SIG-M5 treated with dmso at 0.1 percent for 504 hours (cell line): Measurements from ENCODE around the gene EPHB3.
"Not testable (repeated sequence)": the region's sequence is repeated elsewhere in the genome, so short reads cannot be mapped to it uniquely, and the experiment has no call there.

Experiments used
- DNase-seq: peaks from one replicate; lab custom pipeline; 2025; ENCODE audit not compliant: unreplicated experiment; lab: John Stamatoyannopoulos, UW

The EPHB3 gene

DNA sequence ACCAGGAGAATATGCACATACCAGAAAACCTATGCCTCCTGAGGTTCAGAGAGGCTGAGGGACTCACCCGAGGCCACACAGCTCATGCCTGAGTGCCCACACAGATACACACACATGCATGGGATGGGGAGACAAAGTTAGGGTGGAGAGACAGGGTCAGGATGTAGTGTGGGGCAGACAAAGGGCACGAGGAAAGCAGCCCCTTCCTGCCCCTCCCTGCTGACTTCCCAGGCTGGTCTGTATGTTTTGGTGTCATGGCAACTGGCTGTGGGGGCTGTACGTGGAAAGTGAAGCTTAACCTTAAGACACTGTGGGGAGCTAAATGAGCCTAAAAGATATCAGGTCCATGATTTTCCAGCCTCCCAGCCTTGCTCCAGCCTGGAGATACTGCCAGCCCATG is 57.8 kb downstream of the EPHB3 start:
- no peak for DNase-seq

DNA sequence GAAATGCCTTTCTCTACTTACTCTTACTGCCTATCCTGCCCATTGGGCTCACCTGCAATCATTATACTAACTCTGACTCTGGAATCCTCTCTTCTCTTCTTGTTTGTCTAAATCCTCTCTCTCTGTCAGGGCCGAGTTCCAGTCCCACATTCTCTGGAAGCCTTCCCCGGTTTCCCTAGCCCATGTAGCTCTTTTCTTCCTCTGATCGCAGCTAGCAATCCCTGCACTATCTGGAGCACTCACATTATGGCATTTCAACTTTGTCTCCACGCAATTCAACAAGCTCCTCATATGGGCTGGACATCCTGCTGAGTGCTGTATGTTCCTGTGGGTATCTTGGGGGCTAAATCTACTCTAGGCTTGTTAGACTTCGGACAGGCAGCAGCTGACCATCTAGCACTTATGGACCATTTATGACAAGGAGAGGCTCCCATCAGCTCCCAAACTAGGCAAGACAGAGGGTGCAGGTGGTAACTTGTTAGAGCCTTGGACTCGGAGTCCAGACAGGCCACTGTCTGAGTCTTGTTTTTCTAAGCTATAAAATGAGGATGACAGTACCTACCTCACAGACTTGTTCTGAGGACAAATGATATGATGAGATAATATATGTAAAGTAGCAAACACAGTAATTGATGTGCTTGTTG is 58.3 kb downstream of the EPHB3 start:
- no peak for DNase-seq

DNA sequence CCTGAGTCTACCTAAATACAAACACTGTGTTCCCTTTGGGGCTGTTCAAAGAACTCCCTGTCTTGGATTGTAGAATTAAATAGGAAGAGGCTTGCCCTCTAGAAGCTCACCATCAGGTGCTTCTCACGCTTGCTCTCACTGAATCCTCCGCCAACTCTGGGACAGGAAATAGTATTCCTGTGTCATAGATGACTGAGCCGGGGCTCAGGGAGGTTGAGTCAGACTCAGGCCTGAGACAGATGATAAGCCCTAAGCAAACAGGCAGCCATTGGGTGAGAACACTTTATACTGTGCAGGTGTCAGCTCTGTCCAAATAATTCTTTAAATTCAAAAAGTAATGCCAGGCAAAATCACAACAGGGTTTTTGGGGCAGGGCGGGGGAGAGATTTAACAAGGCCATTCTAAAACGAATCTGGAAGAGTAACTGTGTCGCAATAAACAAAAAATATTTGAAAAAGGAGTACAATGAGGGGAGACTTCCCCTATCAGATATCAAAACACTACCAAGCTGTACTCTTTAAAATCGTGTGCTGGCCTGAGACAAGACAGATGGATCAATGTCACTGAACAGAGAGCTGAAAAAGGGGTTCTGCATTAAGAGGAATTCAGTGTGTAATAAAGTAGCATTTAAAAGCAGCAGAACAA is 59.0 kb downstream of the EPHB3 start:
- no peak for DNase-seq

DNA sequence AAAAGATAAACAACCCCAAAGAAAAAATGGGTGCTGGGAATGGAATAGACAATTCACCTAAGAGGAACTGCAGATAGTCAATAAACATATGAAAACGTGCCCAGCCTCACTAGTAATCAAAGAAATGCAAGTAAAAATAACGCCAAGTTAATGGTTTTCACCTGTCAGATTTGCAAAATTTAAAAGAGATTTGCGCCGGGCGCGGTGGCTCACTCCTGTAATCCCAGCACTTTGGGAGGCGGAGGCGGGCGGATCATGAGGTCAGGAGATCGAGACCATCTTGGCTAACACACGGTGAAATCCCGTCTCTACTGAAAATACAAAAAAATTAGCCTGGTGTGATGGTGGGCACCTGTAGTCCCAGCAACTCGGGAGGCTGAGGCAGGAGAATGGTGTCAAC is 60.6 kb downstream of the EPHB3 start:
- not testable (repeated sequence) for DNase-seq

DNA sequence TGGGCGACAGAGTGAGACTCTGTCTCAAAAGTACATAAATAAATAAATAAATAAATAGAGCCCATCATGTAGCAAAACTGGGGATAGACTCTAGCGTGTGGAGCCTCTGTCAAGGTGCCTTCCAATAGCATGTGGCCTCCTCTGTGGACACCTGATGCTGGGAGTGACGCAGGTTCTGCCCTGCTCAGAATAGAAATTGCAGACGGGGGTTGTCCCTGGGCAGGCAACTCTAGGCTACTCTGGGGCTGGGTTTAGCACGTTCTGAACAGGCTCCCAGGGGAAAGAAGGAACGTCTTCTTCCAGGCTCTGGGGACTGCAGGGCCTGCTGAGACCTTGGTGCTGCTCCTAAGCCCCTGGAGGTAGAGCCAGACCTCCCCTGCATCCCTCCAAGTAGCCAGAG is 65.3 kb downstream of the EPHB3 start:
- DNase-seq: no peak

DNA sequence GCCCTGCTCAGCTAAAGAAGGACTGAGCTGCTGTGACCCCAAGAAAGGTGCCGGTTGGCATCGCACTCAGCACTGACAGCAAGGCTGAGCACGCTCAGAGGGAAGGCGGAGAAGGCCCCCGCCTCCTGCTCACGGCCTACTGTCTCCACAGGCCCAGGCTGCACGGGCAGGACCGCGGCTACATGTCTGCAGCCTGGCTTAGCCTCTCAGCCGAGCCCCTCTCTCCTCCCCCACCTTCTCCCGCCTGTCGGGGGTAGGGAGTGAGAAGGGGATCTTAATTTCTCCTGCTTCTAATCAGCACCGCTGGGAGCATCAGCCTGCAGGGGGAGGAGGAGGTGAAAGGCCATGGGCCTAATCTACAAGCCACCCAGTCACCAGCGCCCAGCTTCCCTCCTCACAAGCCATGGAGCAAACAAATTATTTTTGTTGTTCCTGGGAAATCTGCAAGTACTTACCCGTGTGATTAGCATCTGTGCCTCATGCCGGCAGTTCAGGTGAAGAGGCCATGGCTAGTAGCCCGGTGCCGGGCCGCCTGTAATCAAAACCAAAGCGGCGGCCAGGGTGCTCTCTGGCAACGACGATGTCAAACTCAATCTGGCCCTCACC is 68.1 kb downstream of the EPHB3 start:
- no peak for DNase-seq

DNA sequence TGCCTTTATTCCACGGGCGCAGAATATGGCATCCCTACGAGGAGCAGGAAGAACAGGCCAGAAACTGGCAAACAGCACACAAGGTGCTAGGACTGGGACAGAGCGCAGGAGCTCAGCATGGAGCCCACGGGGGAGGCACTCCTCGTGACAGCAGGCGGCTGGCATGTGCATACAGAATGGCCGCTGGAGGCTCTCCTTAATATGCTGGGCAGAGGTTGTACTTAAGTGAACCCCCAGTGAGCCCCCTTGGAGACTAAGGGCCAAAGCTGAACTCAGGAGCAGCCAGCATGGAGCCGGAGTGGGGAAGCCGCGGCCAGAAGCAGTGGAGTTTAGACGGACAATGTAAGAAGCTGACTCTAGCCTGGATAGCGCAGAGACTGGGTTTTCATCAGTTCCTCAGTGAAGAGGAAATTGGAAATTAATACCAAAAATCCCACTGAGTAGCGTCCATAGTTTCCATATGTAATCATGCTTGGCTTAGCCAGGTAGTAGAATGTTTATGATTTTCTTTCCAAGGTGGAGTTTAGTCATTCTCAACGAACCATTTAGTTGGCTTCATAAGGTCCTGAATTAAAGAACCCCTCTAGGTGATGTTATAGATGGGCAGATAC is 69.4 kb downstream of the EPHB3 start:
- DNase-seq: no peak

DNA sequence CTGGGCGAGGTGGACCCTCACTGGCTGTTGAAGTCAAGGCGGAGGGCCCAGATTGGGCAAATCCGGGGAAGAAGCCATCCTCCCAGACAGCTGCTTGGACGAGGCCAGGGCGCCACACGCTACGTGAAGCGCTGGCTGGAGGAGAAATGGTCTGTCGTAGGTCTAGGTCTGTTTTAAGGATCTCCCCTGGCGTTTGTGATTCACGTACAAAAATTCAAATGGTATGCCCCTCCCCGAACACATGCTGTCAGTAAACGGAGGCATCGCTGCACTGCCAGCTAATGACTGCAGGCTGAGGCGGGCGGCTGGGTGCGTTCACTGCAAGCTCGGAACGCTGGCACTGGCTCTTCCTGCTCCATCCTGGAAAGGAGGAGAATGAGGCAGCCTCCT is 69.9 kb downstream of the EPHB3 start:
- DNase-seq: no peak
